Natural killer cell (primary cell): ENCODE data around the gene KPNA3. TPM values are rescaled to one million over a fixed set of nuclear protein-coding genes. Genes with fewer than 3 reads are reported as not detected.
A peak's percentile ranks its signal among the peaks of the same experiment; 100 is the strongest.

Experiments used
- ATAC-seq, 3 donors: fragments of 150-1000 bp in 2 of 3; fragments of 200-7000 bp in 1 of 3; cut with Tn5 transposase; 1 replicate in 1 of 3; 2 replicates in 2 of 3; pipeline ENCODE4 v1.10.0; 2021; ENCODE audit warnings: mild to moderate bottlenecking in 2 of 3, moderate library complexity in 2 of 3
- DNase-seq, 2 donors: peaks; one replicate each; pipeline versions ENCODE4 v3.0.0 to v3.0.0-alpha.2; 2013 to 2021; ENCODE audit warnings: mixed read lengths in 1 of 2
- H3K27ac ChIP-seq: one replicate; pipeline ENCODE4 v1.5.1; 2013; ENCODE audit warnings: mild to moderate bottlenecking, low read length
- H3K27me3 ChIP-seq: one replicate; pipeline ENCODE4 v1.6.1; 2013; ENCODE audit warnings: low read length; ENCODE audit not compliant: control insufficient read depth, insufficient read depth
- H3K36me3 ChIP-seq: one replicate; pipeline ENCODE4 v1.6.1; 2013; ENCODE audit warnings: low read length; ENCODE audit not compliant: control insufficient read depth, insufficient read depth
- H3K4me1 ChIP-seq: one replicate; pipeline ENCODE4 v1.6.1; 2013; ENCODE audit warnings: low read length; ENCODE audit not compliant: control insufficient read depth, insufficient read depth
- H3K4me3 ChIP-seq: one replicate; pipeline ENCODE4 v1.5.1; 2013; ENCODE audit warnings: low read length
- H3K9me3 ChIP-seq: one replicate; pipeline ENCODE4 v1.6.1; 2013; ENCODE audit warnings: low read length; ENCODE audit not compliant: control insufficient read depth, insufficient read depth
- H3K27ac Mint-ChIP-seq, 2 donors: one replicate each; pipeline ENCODE4 v1.8.0; 2022; ENCODE audit warnings: mild to moderate bottlenecking in 2 of 2, mixed read lengths in 2 of 2, moderate library complexity in 1 of 2
- H3K27me3 Mint-ChIP-seq, 2 donors: one replicate each; pipeline ENCODE4 v1.8.0; 2022; ENCODE audit warnings: low read depth in 2 of 2, mixed read lengths in 2 of 2
- H3K36me3 Mint-ChIP-seq: one replicate; pipeline ENCODE4 v1.8.0; 2022; ENCODE audit warnings: mixed read lengths
- H3K4me1 Mint-ChIP-seq, 2 donors: one replicate each; pipeline ENCODE4 v1.8.0; 2022; ENCODE audit warnings: mixed read lengths in 2 of 2
- H3K4me3 Mint-ChIP-seq: one replicate; pipeline ENCODE4 v1.8.0; 2022; ENCODE audit warnings: mild to moderate bottlenecking, moderate library complexity, mixed read lengths
- H3K9me3 Mint-ChIP-seq, 2 donors: one replicate each; pipeline ENCODE4 v1.8.0; 2022; ENCODE audit warnings: mixed read lengths in 2 of 2
- CTCF ChIP-seq: fragments of 200-600 bp; IDR thresholded peaks from one replicate; pipeline ENCODE4 v1.8.0; 2022; ENCODE audit warnings: antibody characterized with exemption
- WGBS: methylation state at CpG from one replicate; pipeline ENCODE4 v1.1.7; 2013; ENCODE audit warnings: missing lambda C conversion rate; ENCODE audit not compliant: insufficient coverage; 5-methylcytosine and 5-hydroxymethylcytosine counted together
- intact Hi-C: fragments of 100-400 bp; cut with micrococcal nuclease; formaldehyde crosslinking; loops from one replicate; pipeline ENCODE4 v1.14.2; 2022
- total RNA-seq, 4 donors: library from RNA; stranded (reverse); fragments of 120-200 nt in 1 of 4; gene quantifications; one replicate each; pipeline versions ENCODE4 v1.2.3 to v1.2.4, GENCODE V29; 2013 to 2022

KPNA3 gene
- total RNA-seq, 3 donors from 2014 or later (not counting 1 experiment from before 2014, with no cell fraction given) = 27.8 to 35.5 (median 29.8) TPM

- no peak for ATAC-seq
- intact Hi-C loops = no loop called here
- Mint-ChIP-seq H3K36me3 (no peaks in the 10 kb centered on the region), H3K4me1 (peaks cover 56 to 69% of the 10 kb centered on the region in 2 donors), H3K9me3 (no peaks in the 10 kb centered on the region), H3K27ac (peak overlapping the region in 1 of 2 donors; percentile 5), H3K4me3 (no peak overlapping the region), H3K27me3 (no peaks in the 10 kb centered on the region)
- no peaks in the 10 kb centered on the region for H3K9me3 ChIP-seq
- TF ChIP-seq CTCF = no peak
- no peaks in the 10 kb centered on the region for H3K36me3 ChIP-seq
- H3K27ac ChIP-seq = no peak overlapping the region
- no peak for DNase-seq
- no peaks in the 10 kb centered on the region for H3K4me1 ChIP-seq
- H3K4me3 ChIP-seq = no peak overlapping the region
- H3K27me3 ChIP-seq = no peaks in the 10 kb centered on the region
Measured at GRCh38 chr13:49779721-49780120, 12.8 kb downstream of the KPNA3 start.

DNA sequence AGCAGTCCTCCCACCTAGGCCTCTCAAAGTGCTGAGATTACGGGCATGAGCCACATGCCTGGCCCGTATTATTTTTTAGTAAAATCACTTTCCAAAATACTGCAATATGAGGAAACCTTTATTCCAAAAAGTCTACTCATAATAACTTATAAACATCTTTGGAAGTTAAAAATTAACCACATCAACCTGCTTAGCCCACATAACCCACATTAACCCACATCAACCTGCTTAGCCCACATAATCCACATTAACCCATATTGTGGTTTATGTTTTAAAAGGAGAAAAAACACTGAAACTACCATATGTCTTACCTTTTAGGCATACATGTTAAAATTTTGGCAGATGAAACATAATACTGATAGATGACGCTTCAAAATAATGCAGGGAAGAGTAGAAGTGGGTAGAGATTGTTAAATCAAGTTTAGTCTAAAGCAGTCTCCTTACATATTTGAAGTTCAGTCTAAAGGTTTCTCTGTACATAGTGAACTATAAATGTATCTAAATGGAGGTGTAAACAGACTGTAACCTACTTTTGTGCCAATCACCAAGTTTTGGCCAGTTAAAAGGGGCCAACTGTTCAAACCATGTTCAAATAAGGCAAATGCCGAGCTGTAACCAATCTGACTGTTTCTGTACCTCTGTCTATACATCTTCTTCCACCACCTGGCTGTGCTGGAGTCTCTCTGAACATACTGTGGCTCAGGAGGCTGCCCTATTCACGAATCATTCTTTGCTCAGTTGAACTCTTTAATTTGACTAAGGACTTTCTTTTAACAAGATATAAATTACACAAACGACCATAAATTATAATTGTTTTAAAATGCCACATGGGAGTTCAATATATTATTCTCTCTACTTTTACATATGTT is 14.5 kb downstream of the KPNA3 start:
- no peaks in the 10 kb centered on the region for H3K27me3 ChIP-seq
- Mint-ChIP-seq H3K36me3 (no peaks in the 10 kb centered on the region), H3K27ac (no peak overlapping the region), H3K27me3 (no peaks in the 10 kb centered on the region), H3K4me1 (peaks cover 59 to 64% of the 10 kb centered on the region in 2 donors), H3K9me3 (no peaks in the 10 kb centered on the region), H3K4me3 (no peak overlapping the region)
- ATAC-seq = peak in 1 of 3 donors; percentile 36
- H3K27ac ChIP-seq = no peak overlapping the region
- intact Hi-C loops = no loop called here
- no peak for TF ChIP-seq CTCF
- H3K4me3 ChIP-seq = no peak overlapping the region
- H3K36me3 ChIP-seq = no peaks in the 10 kb centered on the region
- 93% methylated on average over 4 of the region's 6 CpGs for WGBS
- peak in 1 of 2 donors; percentile 21 for DNase-seq
- H3K9me3 ChIP-seq = no peaks in the 10 kb centered on the region
- no peaks in the 10 kb centered on the region for H3K4me1 ChIP-seq

- Mint-ChIP-seq H3K9me3 (no peaks in the 10 kb centered on the region), H3K27ac (no peak overlapping the region), H3K4me1 (peaks cover 59 to 67% of the 10 kb centered on the region in 2 donors), H3K27me3 (no peaks in the 10 kb centered on the region), H3K36me3 (no peaks in the 10 kb centered on the region), H3K4me3 (no peak overlapping the region)
- Histone ChIP-seq H3K27me3 (no peaks in the 10 kb centered on the region), H3K27ac (no peak overlapping the region), H3K36me3 (no peaks in the 10 kb centered on the region), H3K9me3 (no peaks in the 10 kb centered on the region), H3K4me3 (no peak overlapping the region), H3K4me1 (no peaks in the 10 kb centered on the region)
- ATAC-seq (no peak), DNase-seq (no peak)
- no peak for TF ChIP-seq CTCF
- intact Hi-C loops = no loop called here
Measured at GRCh38 chr13:49776871-49777270, 15.6 kb downstream of the KPNA3 start.
